Activated CD8-positive, alpha-beta memory T cell treated with anti-CD3 and anti-CD28 coated beads, Interleukin-2, amount 50 U/mL, for 1 hour (primary cell): ENCODE results near the gene ABHD17C.

ENCODE experiments used
- DNase-seq: peaks from one replicate; pipeline ENCODE4 v3.0.0-alpha.2; 2020; ENCODE audit errors: extremely low read depth

The ABHD17C gene

GRCh38 chr15:80764535-80764934 is 69.4 kb downstream of the ABHD17C start:
- DNase-seq = no peak

GRCh38 chr15:80766275-80766674 is 71.2 kb downstream of the ABHD17C start:
- no peak for DNase-seq

- DNase-seq = no peak
Observed at GRCh38 chr15:80768158-80768557, 73.0 kb downstream of the ABHD17C start.

GRCh38 chr15:80769153-80769828 is 74.2 kb downstream of the ABHD17C start:
- no peak for DNase-seq

GRCh38 chr15:80769829-80770705 is 75.0 kb downstream of the ABHD17C start:
- DNase-seq = no peak

- no peak for DNase-seq
Observed at GRCh38 chr15:80773122-80773551, 78.0 kb downstream of the ABHD17C start.

- no peak for DNase-seq
Observed at GRCh38 chr15:80773792-80774352, 78.8 kb downstream of the ABHD17C start.

- DNase-seq = no peak
Observed at GRCh38 chr15:80774486-80774885, 79.4 kb downstream of the ABHD17C start.

- DNase-seq = no peak
Observed at GRCh38 chr15:80775338-80775737, 80.2 kb downstream of the ABHD17C start.

GRCh38 chr15:80776420-80777045 is 81.4 kb downstream of the ABHD17C start:
- DNase-seq = peak; percentile 5

GRCh38 chr15:80777137-80777536 is 82.0 kb downstream of the ABHD17C start:
- DNase-seq = no peak

- DNase-seq = no peak
Observed at GRCh38 chr15:80777826-80778620, 82.9 kb downstream of the ABHD17C start.

GRCh38 chr15:80778621-80778963 is 83.5 kb downstream of the ABHD17C start:
- DNase-seq = no peak

GRCh38 chr15:80778964-80779657 is 84.0 kb downstream of the ABHD17C start, which contains the start of gene CEMIP:
Gene CEMIP, plus strand, starts transcription at chr15:80779370. Its CDS starts 94,510 bp downstream, at chr15:80873880.
- DNase-seq = no peak

GRCh38 chr15:80779658-80780415 is 84.7 kb downstream of the ABHD17C start:
- no peak for DNase-seq

- DNase-seq = no peak
Observed at GRCh38 chr15:80780416-80781221, 85.5 kb downstream of the ABHD17C start.

- no peak for DNase-seq
Observed at GRCh38 chr15:80783260-80783659, 88.2 kb downstream of the ABHD17C start.

GRCh38 chr15:80785335-80785734 is 90.2 kb downstream of the ABHD17C start:
- no peak for DNase-seq

- DNase-seq = no peak
Observed at GRCh38 chr15:80785811-80786354, 90.8 kb downstream of the ABHD17C start.
